K562 (cell line): ENCODE measurements around the gene PCOLCE2.

ENCODE experiments used
- C11orf30 ChIP-seq: fragments of 450-650 bp; IDR thresholded peaks from 2 replicates; pipeline ENCODE4 v1.6.1; 2016; ENCODE audit warnings: low read depth, mild to moderate bottlenecking
- CEBPB ChIP-seq: fragments of 450-650 bp; IDR thresholded peaks from 2 replicates; pipeline ENCODE4 v1.6.1; 2016; ENCODE audit warnings: missing genetic modification characterization, missing compliant biosample characterization
- GABPA ChIP-seq: fragments of 200-800 bp; sonication (Bioruptor generic); conservative IDR thresholded peaks from 2 replicates; pipeline ENCODE4 v1.6.1; 2016; ENCODE audit warnings: low read depth, missing genetic modification characterization, missing compliant biosample characterization
- MTA2 ChIP-seq: fragments of 450-650 bp; IDR thresholded peaks from 2 replicates; pipeline ENCODE4 v1.6.1; 2016; ENCODE audit warnings: low read depth
- NFRKB ChIP-seq: fragments of 450-650 bp; IDR thresholded peaks from 2 replicates; pipeline ENCODE4 v1.6.1; 2016; ENCODE audit warnings: low read depth
- NR1H2 ChIP-seq: sonication (generic); formaldehyde crosslinking; IDR thresholded peaks from 2 replicates; pipeline ENCODE4 v1.4.0; 2020; ENCODE audit warnings: mild to moderate bottlenecking, missing genetic modification reagents
- RFX7 ChIP-seq: fragments of 250-450 bp; sonication (Bioruptor Pico); IDR thresholded peaks from 2 replicates; pipeline ENCODE4 v1.5.1; 2021; ENCODE audit warnings: mild to moderate bottlenecking
- SIN3A ChIP-seq, 2 experiments: fragments of 150-350 bp in 1 of 2; IDR thresholded peaks; 2 replicates each; pipeline ENCODE4 v1.6.1; 2011 to 2016; ENCODE audit warnings: borderline replicate concordance in 2 of 2, low read depth in 2 of 2, low read length in 2 of 2, mild to moderate bottlenecking in 2 of 2, moderate library complexity in 2 of 2; ENCODE audit not compliant: control insufficient read depth in 1 of 2
- SRSF9 ChIP-seq: fragments of 200-400 bp; formaldehyde crosslinking; IDR thresholded peaks from 2 replicates; pipeline ENCODE4 v1.6.1; 2017; ENCODE audit warnings: low read depth, low read length, borderline replicate concordance
- ZNF239 ChIP-seq: fragments of 250-450 bp; sonication (Bioruptor Pico); IDR thresholded peaks from 2 replicates; pipeline ENCODE4 v1.4.0; 2020; ENCODE audit warnings: mild to moderate bottlenecking
- TF ChIP-seq, protein P1 (sequence below), 2 experiments: fragments of 450-650 bp in 1 of 2; sonication (generic) in 1 of 2; formaldehyde crosslinking in 1 of 2; IDR thresholded peaks in 1 of 2; conservative IDR thresholded peaks in 1 of 2; 2 replicates each; pipeline versions ENCODE4 v1.6.1 to v1.8.1; 2016 to 2023; ENCODE audit warnings: mild to moderate bottlenecking in 2 of 2, moderate library complexity in 2 of 2, inconsistent platforms in 1 of 2, missing genetic modification reagents in 1 of 2
- TF ChIP-seq, protein P2 (sequence below), 3 experiments: IDR thresholded peaks in 2 of 3; conservative IDR thresholded peaks in 1 of 3; 2 replicates each; pipeline ENCODE4 v1.5.1; 2011 to 2012; ENCODE audit warnings: low read length in 3 of 3, mild to moderate bottlenecking in 3 of 3, control low read depth in 2 of 3, improper control_type of control experiment in 1 of 3, inconsistent platforms in 1 of 3, low read depth in 1 of 3, mixed read lengths in 1 of 3, moderate library complexity in 1 of 3; ENCODE audit not compliant: insufficient read depth in 2 of 3
- TF ChIP-seq, protein P3 (sequence below): IDR thresholded peaks from 2 replicates; pipeline ENCODE4 v1.6.1; 2011; ENCODE audit not compliant: insufficient read length; ENCODE audit errors: extremely low read depth

DNA sequence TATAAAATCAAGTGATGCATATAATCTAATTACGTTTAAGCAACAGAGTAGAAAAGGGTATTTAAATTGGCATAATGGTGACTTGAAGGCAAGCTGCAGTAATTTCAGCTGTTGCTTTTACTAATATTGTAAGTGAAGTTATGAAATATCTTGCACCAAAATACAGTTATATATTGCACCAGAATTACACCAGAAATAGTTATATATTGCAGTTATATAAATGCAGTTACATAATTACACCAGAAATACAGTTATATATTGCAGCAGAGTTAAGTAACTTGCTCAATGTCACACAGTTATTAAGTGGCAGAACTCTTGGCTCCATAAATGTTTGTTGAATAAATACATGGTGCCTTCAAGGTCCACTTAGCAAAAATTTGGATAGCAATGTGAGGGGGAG, 51.4 kb downstream of the PCOLCE2 start:
- no peak for TF ChIP-seq CEBPB (tag)
- no peak for TF ChIP-seq SRSF9
- TF ChIP-seq NFRKB, result no peak
- no peak for TF ChIP-seq GABPA (tag)
- TF ChIP-seq, protein P1, sequence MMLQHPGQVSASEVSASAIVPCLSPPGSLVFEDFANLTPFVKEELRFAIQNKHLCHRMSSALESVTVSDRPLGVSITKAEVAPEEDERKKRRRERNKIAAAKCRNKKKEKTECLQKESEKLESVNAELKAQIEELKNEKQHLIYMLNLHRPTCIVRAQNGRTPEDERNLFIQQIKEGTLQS (IDR thresholded peaks at IDR 0.05), result no peak
- TF ChIP-seq, protein P1 (CRISPR knock-in tag; conservative IDR thresholded peaks at IDR 0.05), result no peak
- TF ChIP-seq, protein P2, sequence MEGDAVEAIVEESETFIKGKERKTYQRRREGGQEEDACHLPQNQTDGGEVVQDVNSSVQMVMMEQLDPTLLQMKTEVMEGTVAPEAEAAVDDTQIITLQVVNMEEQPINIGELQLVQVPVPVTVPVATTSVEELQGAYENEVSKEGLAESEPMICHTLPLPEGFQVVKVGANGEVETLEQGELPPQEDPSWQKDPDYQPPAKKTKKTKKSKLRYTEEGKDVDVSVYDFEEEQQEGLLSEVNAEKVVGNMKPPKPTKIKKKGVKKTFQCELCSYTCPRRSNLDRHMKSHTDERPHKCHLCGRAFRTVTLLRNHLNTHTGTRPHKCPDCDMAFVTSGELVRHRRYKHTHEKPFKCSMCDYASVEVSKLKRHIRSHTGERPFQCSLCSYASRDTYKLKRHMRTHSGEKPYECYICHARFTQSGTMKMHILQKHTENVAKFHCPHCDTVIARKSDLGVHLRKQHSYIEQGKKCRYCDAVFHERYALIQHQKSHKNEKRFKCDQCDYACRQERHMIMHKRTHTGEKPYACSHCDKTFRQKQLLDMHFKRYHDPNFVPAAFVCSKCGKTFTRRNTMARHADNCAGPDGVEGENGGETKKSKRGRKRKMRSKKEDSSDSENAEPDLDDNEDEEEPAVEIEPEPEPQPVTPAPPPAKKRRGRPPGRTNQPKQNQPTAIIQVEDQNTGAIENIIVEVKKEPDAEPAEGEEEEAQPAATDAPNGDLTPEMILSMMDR (IDR thresholded peaks at IDR 0.05 in 2 of 3, conservative IDR thresholded peaks at IDR 0.05 in 1 of 3; ENCODE audit: insufficient read depth in 2 of 3, low read depth in 1 of 3, low read length in 3 of 3), result no peak
- no peak for TF ChIP-seq NR1H2 (CRISPR knock-in tag)
- TF ChIP-seq SIN3A (IDR thresholded peaks at IDR 0.05; ENCODE audit: borderline replicate concordance in 2 of 2, control insufficient read depth in 1 of 2, low read depth in 2 of 2, low read length in 2 of 2), result no peak
- no peak for TF ChIP-seq C11orf30
- no peak for TF ChIP-seq ZNF239 (CRISPR knock-in tag)
- TF ChIP-seq, protein P3, sequence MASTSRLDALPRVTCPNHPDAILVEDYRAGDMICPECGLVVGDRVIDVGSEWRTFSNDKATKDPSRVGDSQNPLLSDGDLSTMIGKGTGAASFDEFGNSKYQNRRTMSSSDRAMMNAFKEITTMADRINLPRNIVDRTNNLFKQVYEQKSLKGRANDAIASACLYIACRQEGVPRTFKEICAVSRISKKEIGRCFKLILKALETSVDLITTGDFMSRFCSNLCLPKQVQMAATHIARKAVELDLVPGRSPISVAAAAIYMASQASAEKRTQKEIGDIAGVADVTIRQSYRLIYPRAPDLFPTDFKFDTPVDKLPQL, result no peak
- no peak for TF ChIP-seq RFX7 (CRISPR knock-in tag)
- TF ChIP-seq MTA2, result no peak
